Keratinocyte (primary cell): ENCODE data around the gene SCAF1. TPM values are rescaled to one million over a fixed set of nuclear protein-coding genes. Genes with fewer than 3 reads are reported as not detected.

Experiments
- DNase-seq: peaks from one replicate; pipeline ENCODE4 v3.0.0-alpha.2; 2011; ENCODE audit warnings: low read depth, missing footprints, low spot score
- FAIRE-seq: peaks from 2 replicates; lab custom pipeline; 2011; peaks lifted over from hg19 to GRCh38; lab: Jason Lieb, UNC
- H2AFZ ChIP-seq: 2 replicates; pipeline ENCODE4 v1.6.0; 2012; ENCODE audit warnings: low read length, control low read depth, inconsistent platforms; ENCODE audit not compliant: control insufficient read depth
- H3K27ac ChIP-seq: 2 replicates; pipeline ENCODE4 v1.5.1; 2011; ENCODE audit warnings: low read length; ENCODE audit not compliant: control insufficient read depth, insufficient read depth
- H3K27me3 ChIP-seq: 3 replicates; pipeline ENCODE4 v1.6.0; 2011; ENCODE audit warnings: low read length; ENCODE audit not compliant: control insufficient read depth, insufficient read depth; ENCODE audit errors: extremely low read depth
- H3K36me3 ChIP-seq, 2 experiments: 2 replicates in 1 of 2; 3 replicates in 1 of 2; pipeline ENCODE4 v1.5.1; 2011; ENCODE audit warnings: low read length in 2 of 2, mild to moderate bottlenecking in 1 of 2; ENCODE audit not compliant: control insufficient read depth in 2 of 2, insufficient read depth in 2 of 2; ENCODE audit errors: extremely low read depth in 1 of 2
- H3K4me1 ChIP-seq: 3 replicates; pipeline ENCODE4 v1.5.1; 2011; ENCODE audit warnings: low read length; ENCODE audit not compliant: control insufficient read depth, insufficient read depth; ENCODE audit errors: extremely low read depth
- H3K4me2 ChIP-seq: 3 replicates; pipeline ENCODE4 v1.6.0; 2011; ENCODE audit warnings: low read depth, low read length; ENCODE audit not compliant: control insufficient read depth, insufficient read depth; ENCODE audit errors: extremely low read depth
- H3K4me3 ChIP-seq, 3 experiments: fragments of 200-600 bp in 1 of 3; sonication (generic) in 1 of 3; 2 replicates in 2 of 3; 3 replicates in 1 of 3; pipeline ENCODE4 v1.5.1; 2011 to 2016; ENCODE audit warnings: low read length in 3 of 3, mild to moderate bottlenecking in 3 of 3, control low read depth in 2 of 3, inconsistent platforms in 1 of 3, low read depth in 1 of 3, mixed read lengths in 1 of 3, mixed run types in 1 of 3, moderate library complexity in 1 of 3; ENCODE audit not compliant: control insufficient read depth in 2 of 3, insufficient read depth in 2 of 3; ENCODE audit errors: extremely low read depth in 1 of 3
- H3K79me2 ChIP-seq: 2 replicates; pipeline ENCODE4 v1.6.0; 2012; ENCODE audit warnings: low read length; ENCODE audit not compliant: control insufficient read depth, insufficient read depth
- H3K9ac ChIP-seq: 3 replicates; pipeline ENCODE4 v1.6.0; 2011; ENCODE audit warnings: low read length; ENCODE audit not compliant: control insufficient read depth, insufficient read depth; ENCODE audit errors: extremely low read depth
- H3K9me1 ChIP-seq: 3 replicates; pipeline ENCODE4 v1.6.0; 2011; ENCODE audit warnings: low read length; ENCODE audit not compliant: control insufficient read depth, insufficient read depth; ENCODE audit errors: extremely low read depth
- H3K9me3 ChIP-seq: 2 replicates; pipeline ENCODE4 v1.5.1; 2012; ENCODE audit warnings: low read depth, low read length; ENCODE audit not compliant: control insufficient read depth
- H4K20me1 ChIP-seq: 3 replicates; pipeline ENCODE4 v1.6.0; 2011; ENCODE audit warnings: low read length; ENCODE audit not compliant: control insufficient read depth, insufficient read depth; ENCODE audit errors: extremely low read depth
- CTCF ChIP-seq, 3 experiments: IDR thresholded peaks in 1 of 3; conservative IDR thresholded peaks in 1 of 3; optimal IDR thresholded peaks in 1 of 3; 2 replicates in 2 of 3; 3 replicates in 1 of 3; pipeline versions ENCODE3 to v1.5.1; 2011; ENCODE audit warnings: low read length in 3 of 3, mild to moderate bottlenecking in 3 of 3, moderate library complexity in 2 of 3, control low read depth in 1 of 3, inconsistent platforms in 1 of 3; ENCODE audit not compliant: insufficient read depth in 2 of 3; ENCODE audit errors: extremely low read depth in 1 of 3
- EZH2 ChIP-seq: IDR thresholded peaks from one replicate; pipeline ENCODE4 v1.6.1; 2012; ENCODE audit warnings: inconsistent platforms, mild to moderate bottlenecking, low read length, moderate library complexity
- dilution Hi-C: fragments of 300-500 bp; cut with MboI; formaldehyde crosslinking; loops from one replicate; pipeline ENCODE4 v1.7.0; 2020; ENCODE audit warnings: low sequenced_read_pairs; ENCODE audit not compliant: extremely low pct_ligation_motif_present
- polyA plus RNA-seq, 5 experiments: library from polyadenylated mRNA; depleted of rRNA in 3 of 5; stranded (reverse) in 3 of 5; stranded (forward) in 1 of 5; unstranded in 1 of 5; fragments of >200 nt; gene quantifications; 1 replicate in 1 of 5; 2 replicates in 3 of 5; 3 replicates in 1 of 5; pipeline versions ENCODE4 v1.2.1 to v1.2.3, GENCODE V29; 2011 to 2012; ENCODE audit warnings: missing spikeins in 2 of 5, low read depth in 1 of 5, low replicate concordance in 1 of 5

SCAF1 gene
- polyA plus RNA-seq, 1 donor (not counting 4 experiments of a cell fraction or from before 2014, with no cell fraction given) = 3.4 TPM

DNA sequence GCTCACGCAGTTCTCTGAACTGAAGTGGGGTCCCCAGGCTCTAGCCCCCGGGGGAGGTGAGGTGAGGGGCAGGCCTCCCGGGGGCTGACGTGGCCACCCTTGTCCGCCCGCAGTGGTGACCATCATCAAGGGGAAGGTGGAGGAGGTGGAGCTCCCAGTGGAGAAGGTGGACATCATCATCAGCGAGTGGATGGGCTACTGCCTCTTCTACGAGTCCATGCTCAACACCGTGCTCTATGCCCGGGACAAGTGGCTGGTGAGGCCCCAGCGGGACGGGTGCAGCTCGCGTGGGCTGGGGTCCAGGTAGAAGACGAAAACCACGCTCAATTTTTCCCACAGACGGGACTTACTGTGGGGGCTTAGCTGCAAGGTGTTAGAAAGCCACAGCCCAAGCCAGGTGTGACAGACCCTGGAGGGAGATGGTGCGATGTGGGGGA is 41.8 kb downstream of the SCAF1 start:
- Histone ChIP-seq H3K4me2 (no peak overlapping the region), H3K4me3 (no peak overlapping the region), H2AFZ (no peak overlapping the region), H3K4me1 (peaks cover 15% of the 10 kb centered on the region), H4K20me1 (peaks cover 26% of the 10 kb centered on the region), H3K9me1 (no peaks in the 10 kb centered on the region), H3K27ac (no peak overlapping the region), H3K27me3 (no peaks in the 10 kb centered on the region), H3K9me3 (no peaks in the 10 kb centered on the region), H3K9ac (no peak overlapping the region), H3K79me2 (peaks cover 36% of the 10 kb centered on the region), H3K36me3 (peaks cover 48 to 50% of the 10 kb centered on the region in 2 experiments)
- DNase-seq (no peak), FAIRE-seq (no peak)
- dilution Hi-C loops = no loop called here
- TF ChIP-seq CTCF (optimal IDR thresholded peaks at IDR 0.05 in 1 of 3, IDR thresholded peaks at IDR 0.05 in 1 of 3, conservative IDR thresholded peaks at IDR 0.05 in 1 of 3; ENCODE audit: extremely low read depth in 1 of 3, insufficient read depth in 2 of 3, low read length in 3 of 3) (no peak), EZH2 (no peak)

DNA sequence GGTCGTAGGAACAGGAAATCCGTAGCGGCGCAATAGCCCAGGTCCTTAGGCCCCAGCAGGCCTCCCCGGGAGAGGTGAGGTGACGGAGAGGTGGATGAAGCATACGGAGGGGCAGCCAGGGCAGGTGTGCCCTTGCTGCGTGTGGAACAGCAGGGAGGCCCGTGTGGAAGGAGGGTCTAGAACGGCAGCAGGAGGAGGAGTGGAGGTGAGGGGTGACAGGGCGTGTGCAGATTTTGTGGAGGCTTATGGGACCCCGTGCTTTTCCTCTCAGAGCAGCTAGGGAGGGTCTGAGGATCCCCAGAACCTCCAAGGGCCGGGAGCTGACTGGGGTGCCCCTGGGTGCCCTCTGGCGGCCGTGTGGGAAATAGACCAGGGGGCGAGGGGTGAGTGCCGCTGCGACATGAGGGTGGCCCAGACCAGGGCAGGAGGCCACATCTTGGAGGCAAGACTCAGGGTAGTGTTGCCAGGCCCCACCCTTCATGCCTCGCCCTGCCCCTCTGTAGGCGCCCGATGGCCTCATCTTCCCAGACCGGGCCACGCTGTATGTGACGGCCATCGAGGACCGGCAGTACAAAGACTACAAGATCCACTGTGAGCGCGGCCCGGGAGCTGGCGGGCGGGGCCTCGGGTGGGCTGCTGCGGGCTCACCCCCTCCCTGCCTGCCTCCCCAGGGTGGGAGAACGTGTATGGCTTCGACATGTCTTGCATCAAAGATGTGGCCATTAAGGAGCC is 42.4 kb downstream of the SCAF1 start:
- Histone ChIP-seq H2AFZ (no peak overlapping the region), H3K27me3 (no peaks in the 10 kb centered on the region), H3K79me2 (peaks cover 30% of the 10 kb centered on the region), H3K4me2 (no peak overlapping the region), H3K4me3 (no peak overlapping the region), H4K20me1 (peaks cover 25% of the 10 kb centered on the region), H3K9me3 (no peaks in the 10 kb centered on the region), H3K36me3 (peaks cover 48 to 51% of the 10 kb centered on the region in 2 experiments), H3K4me1 (peaks cover 12% of the 10 kb centered on the region), H3K27ac (no peak overlapping the region), H3K9ac (no peak overlapping the region), H3K9me1 (no peaks in the 10 kb centered on the region)
- DNase-seq (no peak), FAIRE-seq (no peak)
- dilution Hi-C loops = no loop called here
- TF ChIP-seq EZH2 (no peak), CTCF (optimal IDR thresholded peaks at IDR 0.05 in 1 of 3, IDR thresholded peaks at IDR 0.05 in 1 of 3, conservative IDR thresholded peaks at IDR 0.05 in 1 of 3; ENCODE audit: extremely low read depth in 1 of 3, insufficient read depth in 2 of 3, low read length in 3 of 3) (peak; percentile 49 to 82 (median 64))
